ENCODE measurements around the gene ICAM3.
"Not testable (repeated sequence)": the region's sequence is repeated elsewhere in the genome, so short reads cannot be mapped to it uniquely, and the experiment has no call there.

Gene ICAM3

GRCh38 chr19:10378124-10378523 lies 38.7 kb upstream of the ICAM3 start:
- Mint-ChIP-seq H3K36me3 (ENCODE audit: low read depth) (peaks cover 23% of the 10 kb centered on the region), H3K4me3 (peak overlapping the region in 1 of 3 experiments; percentile 3), H3K27ac (no peak overlapping the region), H3K9me3 (no peaks in the 10 kb centered on the region), H3K4me1 (peaks cover 17% of the 10 kb centered on the region), H3K27me3 (ENCODE audit: low read depth) (no peaks in the 10 kb centered on the region)
- no peak for TF ChIP-seq CTCF (IDR thresholded peaks at IDR 0.05; ENCODE audit: unreplicated experiment in 3 of 3)

- not testable (repeated sequence) for H3K9me3 Mint-ChIP-seq; H3K27ac Mint-ChIP-seq; H3K27me3 Mint-ChIP-seq (ENCODE audit: low read depth)
- Mint-ChIP-seq H3K4me3 (peak overlapping the region; percentile 55 to 76 (median 71)), H3K36me3 (ENCODE audit: low read depth) (peaks cover 23% of the 10 kb centered on the region), H3K4me1 (peaks cover 17% of the 10 kb centered on the region)
Observed at GRCh38 chr19:10377140-10377640, 37.8 kb upstream of the ICAM3 start.

GRCh38 chr19:10374931-10375330 lies 35.5 kb upstream of the ICAM3 start:
- H3K27me3 Mint-ChIP-seq (ENCODE audit: low read depth), result no peaks in the 10 kb centered on the region
- TF ChIP-seq CTCF (IDR thresholded peaks at IDR 0.05; ENCODE audit: unreplicated experiment in 3 of 3), result no peak
- H3K4me1 Mint-ChIP-seq, result peaks cover 5% of the 10 kb centered on the region
- H3K9me3 Mint-ChIP-seq, result no peaks in the 10 kb centered on the region
- H3K36me3 Mint-ChIP-seq (ENCODE audit: low read depth), result peaks cover 28% of the 10 kb centered on the region
- H3K27ac Mint-ChIP-seq, result no peak overlapping the region
- H3K4me3 Mint-ChIP-seq, result no peak overlapping the region

- Mint-ChIP-seq H3K27ac (no peak overlapping the region), H3K27me3 (ENCODE audit: low read depth) (no peaks in the 10 kb centered on the region), H3K4me3 (no peak overlapping the region), H3K9me3 (peaks cover 7% of the 10 kb centered on the region), H3K4me1 (no peaks in the 10 kb centered on the region), H3K36me3 (ENCODE audit: low read depth) (peaks cover 43% of the 10 kb centered on the region)
- TF ChIP-seq CTCF (IDR thresholded peaks at IDR 0.05; ENCODE audit: unreplicated experiment in 3 of 3), result no peak
Observed at GRCh38 chr19:10372690-10373089, 33.3 kb upstream of the ICAM3 start.

GRCh38 chr19:10368101-10368803 lies 28.8 kb upstream of the ICAM3 start:
- no peak for TF ChIP-seq CTCF (IDR thresholded peaks at IDR 0.05; ENCODE audit: unreplicated experiment in 3 of 3)
- Mint-ChIP-seq H3K9me3 (peaks cover 7% of the 10 kb centered on the region), H3K27ac (no peak overlapping the region), H3K36me3 (ENCODE audit: low read depth) (peaks cover 56% of the 10 kb centered on the region), H3K4me1 (no peaks in the 10 kb centered on the region), H3K27me3 (ENCODE audit: low read depth) (no peaks in the 10 kb centered on the region), H3K4me3 (no peak overlapping the region)

GRCh38 chr19:10366950-10367512 lies 27.6 kb upstream of the ICAM3 start:
- H3K4me1 Mint-ChIP-seq; H3K27ac Mint-ChIP-seq; H3K4me3 Mint-ChIP-seq; H3K9me3 Mint-ChIP-seq; H3K27me3 Mint-ChIP-seq (ENCODE audit: low read depth): not testable (repeated sequence)
- peaks cover 61% of the 10 kb centered on the region for H3K36me3 Mint-ChIP-seq (ENCODE audit: low read depth)

GRCh38 chr19:10365518-10365917 lies 26.1 kb upstream of the ICAM3 start:
- Mint-ChIP-seq H3K36me3 (ENCODE audit: low read depth) (peaks cover 63% of the 10 kb centered on the region), H3K9me3 (peaks cover 7% of the 10 kb centered on the region), H3K27me3 (ENCODE audit: low read depth) (no peaks in the 10 kb centered on the region)

More at GRCh38 chr19:10365518-10365917, 26.1 kb upstream of the ICAM3 start:
- no peak overlapping the region for H3K27ac Mint-ChIP-seq
- no peak for TF ChIP-seq CTCF (IDR thresholded peaks at IDR 0.05; ENCODE audit: unreplicated experiment in 3 of 3)
- H3K4me1 Mint-ChIP-seq, result no peaks in the 10 kb centered on the region
- H3K4me3 Mint-ChIP-seq, result no peak overlapping the region

Measured in nephron (organoid).